ENCODE data around the gene NEGR1.

The NEGR1 gene

DNA sequence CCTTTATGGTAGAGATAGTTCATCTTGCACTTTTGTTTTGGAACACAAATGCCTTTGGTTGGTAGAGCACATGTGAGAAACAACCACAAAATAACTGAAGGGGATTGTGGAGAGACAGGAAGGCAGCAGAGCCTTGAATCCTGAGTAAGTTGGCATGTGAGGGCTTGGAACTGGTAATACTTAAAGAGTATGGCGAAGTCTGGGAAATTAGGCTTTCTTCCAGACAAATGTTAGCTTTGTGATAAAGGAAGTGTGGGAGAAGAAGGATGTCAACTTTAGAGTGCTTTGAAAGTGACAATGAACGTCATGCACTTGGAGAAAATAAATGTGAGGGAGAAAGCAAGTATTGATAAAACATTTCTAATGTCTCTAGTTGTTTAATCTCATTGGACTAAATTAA lies 725.2 kb downstream of the NEGR1 start:
- no peak for DNase-seq

GRCh38 chr1:71548398-71548890 lies 733.9 kb downstream of the NEGR1 start:
- no peak for DNase-seq

DNA sequence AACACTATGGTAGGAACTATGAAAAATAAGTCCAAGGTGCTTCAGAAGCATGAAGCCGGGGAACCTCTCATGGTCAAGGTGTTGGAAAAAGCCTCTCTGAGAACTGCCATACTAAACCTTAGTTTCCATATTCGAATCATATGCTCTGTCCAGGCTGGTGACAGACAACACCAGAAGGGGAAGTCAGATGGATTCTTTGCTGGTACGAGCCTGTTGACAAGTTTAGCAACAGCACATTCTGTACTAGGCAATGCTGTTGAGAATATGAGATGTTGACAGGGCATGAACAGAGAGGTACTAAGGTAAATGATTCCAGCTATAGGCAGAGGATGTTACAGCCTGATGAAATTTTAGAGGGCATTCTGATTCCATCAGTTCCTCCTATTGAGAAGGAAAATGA lies 740.2 kb downstream of the NEGR1 start:
- DNase-seq: no peak

- DNase-seq: no peak
Measured at GRCh38 chr1:71533950-71534349, 748.4 kb downstream of the NEGR1 start.

DNA sequence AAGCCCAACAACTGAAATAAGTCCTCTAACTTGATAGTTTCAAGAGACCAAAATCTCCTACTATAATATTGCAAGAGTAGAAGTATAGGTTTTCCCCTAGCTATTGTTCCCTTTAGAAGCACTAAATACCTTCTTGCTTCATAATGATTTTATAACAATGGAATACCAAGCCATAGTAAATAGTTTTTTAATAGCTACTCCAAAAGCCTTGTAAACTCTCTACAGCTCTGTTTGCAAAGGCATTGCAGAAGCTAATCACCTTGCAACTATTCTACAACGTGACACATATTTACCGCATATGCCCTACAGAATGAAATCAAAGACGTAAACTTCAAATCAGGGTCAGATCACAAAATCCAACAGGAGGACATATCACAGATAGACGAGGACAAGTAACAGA lies 750.0 kb downstream of the NEGR1 start:
- DNase-seq: no peak

- no peak for DNase-seq
Measured at GRCh38 chr1:71526824-71527223, 755.5 kb downstream of the NEGR1 start.

DNA sequence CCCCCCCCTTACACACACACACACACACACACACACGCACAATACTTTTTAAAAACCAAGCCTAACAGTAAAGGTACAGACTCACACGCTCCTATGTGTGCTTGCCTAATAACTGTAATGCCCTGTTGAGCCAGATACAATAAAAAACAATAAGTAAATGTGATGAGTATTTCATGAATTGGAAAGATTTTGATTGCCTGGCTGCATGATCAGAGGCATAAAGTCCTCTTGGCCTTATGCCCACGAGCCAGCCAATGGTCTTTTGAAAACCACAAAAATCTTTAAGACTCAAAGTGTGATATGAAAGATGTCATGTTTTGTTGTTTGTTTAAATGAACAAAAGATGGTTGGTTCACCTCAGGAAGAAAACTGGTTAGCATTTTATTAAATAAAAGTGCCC lies 759.6 kb downstream of the NEGR1 start:
- no peak for DNase-seq

DNA sequence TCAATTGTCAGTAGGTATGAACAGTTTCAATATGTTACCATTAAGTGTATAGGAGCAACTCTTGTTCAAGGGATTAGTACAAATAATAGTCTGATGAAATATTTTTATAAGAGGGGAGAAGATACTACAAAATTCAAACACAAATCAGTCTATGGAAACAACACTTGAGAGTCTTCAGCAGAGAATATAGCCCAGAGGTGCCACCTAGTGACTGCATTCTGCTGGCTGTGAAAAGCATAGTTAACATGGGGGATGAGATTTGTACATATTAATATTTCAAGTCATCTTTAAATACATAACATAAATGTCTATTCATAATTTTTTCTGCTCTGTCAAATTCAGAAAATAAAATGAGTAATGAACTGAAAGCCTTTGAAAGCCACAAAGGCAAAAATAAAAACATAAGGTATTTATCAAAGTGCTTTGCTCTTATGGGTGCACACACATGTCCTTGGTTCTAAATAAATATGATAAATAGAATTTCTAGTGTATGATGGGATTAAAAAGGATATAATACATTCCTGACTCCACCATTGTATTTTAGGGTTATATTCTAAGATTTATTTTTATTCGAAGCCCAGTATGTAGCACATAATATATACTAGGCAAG lies 760.6 kb downstream of the NEGR1 start:
- peak in 1 of 5 experiments; percentile 60 for DNase-seq

DNA sequence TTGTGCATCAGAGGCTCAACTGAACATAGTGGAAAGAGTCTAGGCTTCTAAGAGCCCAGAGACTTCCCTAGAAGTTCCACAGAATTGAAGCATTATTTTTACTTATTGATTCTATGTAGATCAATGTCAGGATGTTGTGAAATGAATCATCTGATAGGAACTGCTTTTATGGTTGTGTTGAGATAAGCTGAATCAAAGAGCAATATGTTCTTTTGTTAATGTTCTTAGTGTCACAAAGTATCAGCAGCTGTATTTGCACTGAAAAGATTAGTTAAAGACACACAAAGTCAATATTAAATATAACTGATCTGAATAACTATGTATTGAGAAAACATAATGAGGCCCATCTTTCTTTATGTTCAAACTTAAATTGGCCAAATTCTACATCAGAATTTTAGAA lies 770.8 kb downstream of the NEGR1 start:
- DNase-seq: peak in 1 of 5 experiments; percentile 58

DNA sequence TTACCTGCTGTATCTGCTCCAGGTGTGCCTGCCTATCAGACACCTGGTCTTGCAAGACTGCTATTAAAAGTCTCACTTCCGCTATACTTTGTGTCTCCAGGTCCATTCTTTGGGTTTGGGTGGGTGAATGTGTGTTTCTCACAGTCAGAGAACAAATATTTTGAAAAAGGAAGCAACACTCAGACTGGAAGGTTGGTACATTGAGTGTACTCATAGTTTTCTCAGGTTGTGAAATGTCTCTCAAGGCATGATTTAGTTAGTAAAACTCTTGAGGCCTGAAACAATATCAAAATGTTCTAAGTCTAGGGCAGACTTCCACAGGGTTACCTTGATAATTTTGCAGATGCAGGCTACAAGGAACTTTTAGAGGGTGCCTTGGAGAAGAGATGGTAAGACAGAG lies 771.6 kb downstream of the NEGR1 start:
- DNase-seq: peak in 1 of 5 experiments; percentile 20

DNA sequence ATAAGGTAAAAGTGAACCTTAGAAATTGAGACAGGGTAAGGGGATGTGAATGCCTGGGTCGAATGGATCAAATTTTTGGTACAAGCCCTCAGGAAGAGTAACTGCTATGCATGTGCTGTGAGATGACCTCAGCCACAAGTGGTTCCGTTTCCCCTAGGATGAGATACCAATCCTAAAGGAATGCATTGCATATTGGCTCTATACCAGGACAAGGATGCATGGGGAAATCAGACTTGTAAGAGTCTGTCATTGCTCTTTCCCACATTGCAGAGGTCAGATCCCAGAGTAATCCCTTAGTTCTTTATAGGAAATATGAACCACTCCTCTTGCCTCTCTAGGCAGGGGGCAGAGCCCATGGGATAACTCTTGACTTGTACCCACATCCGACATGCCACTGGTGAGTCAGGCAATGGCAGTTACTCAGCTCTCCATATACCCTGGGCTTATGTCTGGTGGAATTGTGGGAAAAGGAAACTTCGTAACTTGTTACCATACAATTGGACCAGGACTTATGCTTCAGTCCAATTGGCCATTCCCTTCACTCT lies 773.2 kb downstream of the NEGR1 start:
- no peak for DNase-seq

DNA sequence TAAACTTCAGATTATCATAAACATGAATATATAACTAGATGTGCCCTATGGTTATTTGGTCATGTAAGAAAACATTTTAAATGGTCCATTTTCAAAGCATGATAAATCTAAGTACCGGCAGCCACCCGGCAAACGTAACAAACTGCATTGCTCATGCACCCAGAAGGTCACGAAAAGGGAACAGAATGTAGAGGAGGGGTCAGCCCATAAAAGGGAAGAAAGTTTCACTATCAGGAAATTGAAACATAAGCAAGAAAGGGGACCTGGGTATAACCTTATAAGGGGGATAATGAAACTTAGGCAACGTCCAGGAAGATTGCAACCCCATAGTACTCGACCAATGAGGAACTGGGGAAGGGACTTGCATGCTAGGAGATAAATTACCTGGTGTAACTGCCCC lies 780.3 kb downstream of the NEGR1 start:
- no peak for DNase-seq

DNA sequence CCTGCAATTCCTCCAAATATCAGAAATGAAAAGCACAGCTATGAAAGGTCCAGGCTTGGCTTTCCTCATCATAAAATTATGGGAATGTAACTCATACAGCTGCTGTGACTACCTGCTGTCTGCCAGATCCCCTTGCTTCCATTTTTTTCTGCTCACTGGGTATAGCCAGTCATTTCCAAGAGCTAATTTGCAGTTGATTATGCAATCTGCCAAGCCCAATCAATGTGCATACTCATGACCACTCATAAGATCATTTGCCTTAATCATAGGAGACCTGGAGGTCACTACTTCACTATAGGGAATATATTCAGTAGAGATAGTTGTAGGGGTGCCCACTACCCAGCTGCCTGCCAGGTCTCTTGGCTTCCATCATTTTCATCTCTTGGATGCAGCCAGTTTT lies 783.8 kb downstream of the NEGR1 start:
- no peak for DNase-seq

DNA sequence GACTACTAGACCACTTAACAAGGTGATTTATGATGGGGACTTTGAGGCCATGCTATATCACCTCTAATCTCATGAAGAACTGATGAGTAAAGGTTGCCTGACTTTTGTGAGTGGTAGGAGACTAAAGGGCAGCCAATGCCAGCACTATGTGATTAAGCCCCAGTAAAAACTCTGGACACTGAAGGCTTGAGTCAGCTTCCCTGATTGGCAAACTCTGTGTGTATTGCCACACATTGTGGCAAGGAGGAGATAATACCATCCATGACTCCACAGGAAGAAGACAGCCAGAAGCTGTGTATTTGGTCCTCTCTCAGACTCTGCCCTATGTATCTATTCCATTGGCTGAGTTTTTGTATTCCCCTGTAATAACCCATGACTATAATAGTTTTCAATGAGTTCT lies 788.2 kb downstream of the NEGR1 start:
- no peak for DNase-seq

DNA sequence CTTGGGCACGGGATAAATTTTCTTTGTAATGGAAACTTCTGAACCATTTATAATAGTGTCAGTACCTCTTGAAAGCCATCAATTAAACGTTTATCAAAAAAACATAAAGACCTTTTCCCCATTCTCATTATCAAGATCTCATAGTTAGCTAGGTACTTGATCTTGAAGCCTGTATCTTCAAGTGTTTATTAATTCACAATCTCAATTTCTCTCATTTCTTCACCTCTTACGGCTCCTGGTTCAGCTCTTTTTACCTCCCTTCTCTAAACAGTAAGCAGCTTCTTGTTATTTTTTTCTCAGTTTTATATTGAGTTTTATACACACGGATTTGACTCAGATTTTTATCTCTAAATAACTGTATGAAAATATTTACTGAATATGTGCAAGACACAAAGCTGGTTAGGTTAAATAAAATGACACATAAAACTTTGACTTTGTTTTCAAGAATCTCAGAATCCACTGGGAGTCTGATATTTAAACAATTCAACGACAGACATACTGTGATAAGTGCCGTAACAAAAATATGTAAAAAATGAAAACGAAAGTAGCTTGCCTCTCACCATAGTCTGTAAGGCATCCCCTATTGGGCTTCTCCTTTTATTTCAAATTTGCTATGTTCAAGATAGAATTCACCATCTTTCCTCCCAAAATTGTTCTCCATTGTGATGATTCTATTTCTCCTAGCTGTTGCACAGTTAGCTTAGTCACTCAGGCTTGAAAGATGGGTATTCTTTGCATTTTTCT lies 789.9 kb downstream of the NEGR1 start:
- no peak for DNase-seq

DNA sequence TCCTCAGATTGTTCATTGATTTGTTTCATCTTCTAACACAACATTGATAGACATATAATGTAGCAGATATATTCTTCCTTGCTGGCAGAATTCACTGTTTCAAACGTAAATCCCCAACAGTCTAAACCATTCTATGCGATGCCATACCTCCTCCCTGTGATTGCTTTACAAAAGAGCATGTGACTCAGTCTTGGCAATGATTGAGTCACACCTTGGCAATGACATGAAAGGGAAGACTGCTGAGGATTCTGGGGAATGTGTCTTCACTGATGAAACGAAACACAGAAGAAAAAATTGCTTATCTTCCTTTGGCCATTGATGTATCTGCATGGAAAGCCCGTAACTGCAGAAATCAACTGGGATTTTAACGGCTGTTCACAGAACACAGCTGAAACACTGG lies 791.9 kb downstream of the NEGR1 start:
- no peak for DNase-seq

DNA sequence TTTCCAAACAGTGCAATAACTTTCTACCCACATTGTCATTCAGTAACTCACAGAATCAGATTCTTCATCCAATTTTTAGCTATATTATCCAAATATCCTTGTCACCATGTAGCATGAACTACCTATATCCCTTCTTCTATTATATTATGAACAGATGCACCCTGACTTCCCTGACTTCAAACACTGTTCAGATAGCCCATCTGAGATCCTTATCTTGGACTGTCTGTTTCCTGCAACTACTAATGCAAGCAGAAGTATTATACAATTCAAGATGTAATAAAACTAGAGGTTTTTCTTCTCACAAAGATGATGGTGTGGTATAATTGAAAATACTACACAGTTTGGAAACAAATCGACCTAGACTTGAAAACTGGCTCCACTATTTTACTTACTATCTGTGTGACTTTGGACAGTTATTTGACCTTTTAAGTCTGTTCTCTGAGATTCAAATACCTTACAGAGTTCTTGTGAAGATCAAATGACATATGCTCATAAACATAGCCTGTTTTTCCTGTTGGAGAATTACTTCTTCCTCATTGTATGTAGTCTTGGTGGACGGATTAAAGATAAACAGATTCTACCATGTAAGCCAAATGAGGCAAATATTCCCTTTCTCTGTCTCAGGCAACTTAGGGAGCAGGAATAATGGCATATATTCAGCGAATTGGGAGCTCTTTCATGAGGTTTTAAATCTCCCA lies 793.6 kb downstream of the NEGR1 start:
- DNase-seq: peak in 1 of 5 experiments; percentile 63

DNA sequence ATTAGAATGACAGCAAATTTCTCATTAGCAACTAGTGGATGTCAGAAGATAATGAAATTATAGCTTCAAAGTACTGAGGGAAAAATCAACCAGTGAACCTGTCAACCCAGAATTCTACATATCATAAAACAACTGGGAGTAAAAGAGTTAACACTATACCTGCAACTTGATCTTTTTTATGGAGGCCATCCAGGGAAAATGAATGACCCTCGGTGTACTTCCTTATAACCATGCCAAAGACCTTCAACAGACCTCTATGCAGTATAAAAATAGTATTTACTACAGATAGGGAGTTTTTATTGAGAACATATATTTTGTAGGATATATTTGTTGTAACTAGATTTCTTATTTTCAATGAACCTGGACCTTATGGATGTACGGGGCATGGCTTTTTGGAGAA lies 809.0 kb downstream of the NEGR1 start:
- no peak for DNase-seq

DNA sequence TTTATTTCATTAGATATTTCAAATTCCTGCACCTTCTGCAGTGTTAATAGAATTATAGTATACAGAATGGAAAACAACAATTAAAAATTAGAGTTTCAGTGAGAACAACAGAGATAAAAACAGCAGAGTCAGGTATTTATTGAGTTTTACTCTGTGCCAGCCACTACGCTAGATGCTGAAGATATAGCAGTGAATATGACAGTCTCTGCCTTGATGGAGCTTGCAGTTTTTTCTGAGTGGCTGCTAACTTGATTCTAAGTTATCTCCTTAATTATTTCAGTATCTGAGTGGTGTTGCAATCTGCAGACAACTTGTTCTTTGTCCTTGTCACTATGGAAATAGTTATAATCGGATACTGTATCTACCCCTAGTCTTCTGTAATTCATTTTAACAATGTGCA lies 817.2 kb downstream of the NEGR1 start:
- DNase-seq: no peak

GRCh38 chr1:71464016-71464415 lies 818.3 kb downstream of the NEGR1 start:
- no peak for DNase-seq

- no peak for DNase-seq
Measured at GRCh38 chr1:71463144-71463543, 819.2 kb downstream of the NEGR1 start.

GRCh38 chr1:71462247-71462646 lies 820.1 kb downstream of the NEGR1 start:
- no peak for DNase-seq

- no peak for DNase-seq
Measured at GRCh38 chr1:71461416-71461815, 820.9 kb downstream of the NEGR1 start.

DNA sequence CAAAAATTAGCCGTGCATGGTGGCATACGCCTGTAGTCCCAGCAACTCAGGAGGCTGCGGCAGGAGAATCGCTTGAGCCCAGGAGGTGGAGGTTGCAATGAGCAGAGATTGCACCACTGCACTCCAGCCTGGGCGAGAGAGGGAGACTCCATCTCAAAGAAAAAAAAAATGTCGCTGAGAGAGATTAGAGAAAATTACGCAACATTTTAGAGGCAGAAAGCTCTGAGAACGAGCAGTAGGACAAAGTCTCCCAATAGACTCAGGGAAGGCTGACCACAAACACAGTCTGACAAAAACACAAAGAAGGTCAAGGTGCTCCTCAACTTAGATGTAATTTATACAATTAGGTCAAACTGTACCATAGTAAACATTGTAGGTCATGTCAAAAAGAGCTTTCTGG lies 833.9 kb downstream of the NEGR1 start:
- no peak for DNase-seq
